Hepatocyte (in vitro differentiated cells): Measurements from ENCODE around the gene RAP1GAP.

Source experiments
- EZH2phosphoT487 ChIP-seq: fragments of 200-600 bp; sonication (generic); IDR thresholded peaks from one replicate; pipeline ENCODE4 v1.6.1; 2018; ENCODE audit warnings: antibody characterized with exemption, mild to moderate bottlenecking, low read depth, moderate library complexity; ENCODE audit not compliant: unreplicated experiment, severe bottlenecking
- TF ChIP-seq, protein P1 (sequence below): fragments of 200-600 bp; sonication (generic); IDR thresholded peaks from 2 replicates; pipeline ENCODE4 v1.5.1; 2016; ENCODE audit warnings: antibody characterized with exemption, mild to moderate bottlenecking; ENCODE audit not compliant: poor library complexity

DNA sequence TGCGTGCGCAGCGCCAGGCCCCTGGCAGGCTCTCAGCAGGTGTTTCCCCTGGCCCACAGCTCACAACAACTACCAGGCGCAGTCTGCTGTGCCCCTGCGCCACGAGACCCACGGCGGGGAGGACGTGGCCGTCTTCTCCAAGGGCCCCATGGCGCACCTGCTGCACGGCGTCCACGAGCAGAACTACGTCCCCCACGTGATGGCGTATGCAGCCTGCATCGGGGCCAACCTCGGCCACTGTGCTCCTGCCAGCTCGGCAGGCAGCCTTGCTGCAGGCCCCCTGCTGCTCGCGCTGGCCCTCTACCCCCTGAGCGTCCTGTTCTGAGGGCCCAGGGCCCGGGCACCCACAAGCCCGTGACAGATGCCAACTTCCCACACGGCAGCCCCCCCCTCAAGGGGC, 91.8 kb downstream of the RAP1GAP start:
- TF ChIP-seq, protein P1, sequence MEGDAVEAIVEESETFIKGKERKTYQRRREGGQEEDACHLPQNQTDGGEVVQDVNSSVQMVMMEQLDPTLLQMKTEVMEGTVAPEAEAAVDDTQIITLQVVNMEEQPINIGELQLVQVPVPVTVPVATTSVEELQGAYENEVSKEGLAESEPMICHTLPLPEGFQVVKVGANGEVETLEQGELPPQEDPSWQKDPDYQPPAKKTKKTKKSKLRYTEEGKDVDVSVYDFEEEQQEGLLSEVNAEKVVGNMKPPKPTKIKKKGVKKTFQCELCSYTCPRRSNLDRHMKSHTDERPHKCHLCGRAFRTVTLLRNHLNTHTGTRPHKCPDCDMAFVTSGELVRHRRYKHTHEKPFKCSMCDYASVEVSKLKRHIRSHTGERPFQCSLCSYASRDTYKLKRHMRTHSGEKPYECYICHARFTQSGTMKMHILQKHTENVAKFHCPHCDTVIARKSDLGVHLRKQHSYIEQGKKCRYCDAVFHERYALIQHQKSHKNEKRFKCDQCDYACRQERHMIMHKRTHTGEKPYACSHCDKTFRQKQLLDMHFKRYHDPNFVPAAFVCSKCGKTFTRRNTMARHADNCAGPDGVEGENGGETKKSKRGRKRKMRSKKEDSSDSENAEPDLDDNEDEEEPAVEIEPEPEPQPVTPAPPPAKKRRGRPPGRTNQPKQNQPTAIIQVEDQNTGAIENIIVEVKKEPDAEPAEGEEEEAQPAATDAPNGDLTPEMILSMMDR = no peak
- TF ChIP-seq EZH2phosphoT487 = no peak
